HG03039 (cell line): Measurements from ENCODE around the gene AMPD1.

Experiments used
- ATAC-seq: cut with Tn5 transposase; IDR thresholded peaks from one replicate; pipeline ENCODE4 v1.9.1; 2021; ENCODE audit warnings: mild to moderate bottlenecking, moderate library complexity; ENCODE audit not compliant: unreplicated experiment

Gene AMPD1

GRCh38 chr1:114700036-114700600 lies 4.8 kb upstream of the AMPD1 start:
- ATAC-seq: no peak

- no peak for ATAC-seq
Measured at GRCh38 chr1:114696810-114697209, 1.5 kb upstream of the AMPD1 start.

- ATAC-seq: no peak
Measured at GRCh38 chr1:114694540-114695310, 621 bp downstream of the AMPD1 start.

- no peak for ATAC-seq
Measured at GRCh38 chr1:114692947-114693346, 2.4 kb downstream of the AMPD1 start.

- no peak for ATAC-seq
Measured at GRCh38 chr1:114691061-114691460, 4.3 kb downstream of the AMPD1 start.

GRCh38 chr1:114690148-114690547 lies 5.2 kb downstream of the AMPD1 start:
- no peak for ATAC-seq

GRCh38 chr1:114688526-114688925 lies 6.8 kb downstream of the AMPD1 start:
- ATAC-seq: no peak

GRCh38 chr1:114685851-114686250 lies 9.5 kb downstream of the AMPD1 start:
- ATAC-seq: no peak

- ATAC-seq: no peak
Measured at GRCh38 chr1:114677691-114678090, 17.7 kb downstream of the AMPD1 start.

- no peak for ATAC-seq
Measured at GRCh38 chr1:114676115-114676514, 19.2 kb downstream of the AMPD1 start.

- ATAC-seq: no peak
Measured at GRCh38 chr1:114671939-114672275, 23.4 kb downstream of the AMPD1 start.

GRCh38 chr1:114671011-114671938 lies 24.1 kb downstream of the AMPD1 start:
- no peak for ATAC-seq

- ATAC-seq: peak; percentile 98
Measured at GRCh38 chr1:114670083-114671010, 25.0 kb downstream of the AMPD1 start.

GRCh38 chr1:114669562-114670082 lies 25.7 kb downstream of the AMPD1 start, which contains the start of gene DENND2C:
TSS of gene DENND2C (minus strand) at chr1:114670049. CDS start at chr1:114625984, 44,065 bp downstream.
- peak; percentile 54 for ATAC-seq

- no peak for ATAC-seq
Measured at GRCh38 chr1:114668784-114669561, 26.4 kb downstream of the AMPD1 start.

- no peak for ATAC-seq
Measured at GRCh38 chr1:114668373-114668772, 27.0 kb downstream of the AMPD1 start.

- ATAC-seq: no peak
Measured at GRCh38 chr1:114666954-114667353, 28.4 kb downstream of the AMPD1 start.

- no peak for ATAC-seq
Measured at GRCh38 chr1:114660238-114660637, 35.1 kb downstream of the AMPD1 start.

- ATAC-seq: no peak
Measured at GRCh38 chr1:114651893-114652292, 43.5 kb downstream of the AMPD1 start.
